Lower leg skin (tissue), 3 donors: ENCODE measurements around the gene TRIM9.

Experiments
- CTCF ChIP-seq, 3 donors: fragments of 450-650 bp; IDR thresholded peaks; one replicate each; pipeline ENCODE4 v1.5.1; 2016; ENCODE audit warnings: antibody characterized with exemption in 3 of 3, mild to moderate bottlenecking in 3 of 3, moderate library complexity in 2 of 3
- POLR2A ChIP-seq, 2 donors: fragments of 450-650 bp; IDR thresholded peaks; one replicate each; pipeline ENCODE4 v1.6.1; 2016 to 2017; ENCODE audit warnings: antibody characterized with exemption in 2 of 2, mild to moderate bottlenecking in 1 of 2, moderate library complexity in 1 of 2

DNA sequence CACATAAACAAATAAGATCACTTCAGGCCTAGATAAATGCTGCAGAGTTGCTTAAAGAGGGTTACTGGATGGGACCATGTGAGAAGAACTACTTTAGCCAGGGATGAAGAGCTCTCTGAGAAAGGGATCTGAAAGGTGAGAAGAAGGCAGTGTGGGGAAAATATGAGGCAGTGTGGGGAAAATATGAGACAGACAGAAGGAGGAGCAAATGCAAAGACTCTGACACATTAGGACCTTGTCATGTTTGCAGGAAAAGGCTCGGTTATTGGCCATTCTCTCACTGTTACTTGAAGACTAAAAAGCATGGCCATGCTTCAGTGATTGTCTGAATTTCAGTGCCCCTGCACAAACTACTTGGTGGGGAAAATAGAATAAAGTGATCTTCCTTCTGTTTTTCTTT, 22.7 kb upstream of the TRIM9 start:
- no peak for TF ChIP-seq CTCF (IDR thresholded peaks at IDR 0.05)
- TF ChIP-seq POLR2A (IDR thresholded peaks at IDR 0.05): no peak
